T-helper 2 cell treated with Interferon-gamma antibody and Interleukin-4, amounts not matched to agents 5 μg/mL and 100 μg/mL, for 36 hours (primary cell): Measurements from ENCODE around the gene GALR3.

Experiments
- DNase-seq: peaks from one replicate; pipeline ENCODE4 v3.0.0; 2021; ENCODE audit warnings: low spot score
- H3K27ac Mint-ChIP-seq: one replicate; pipeline ENCODE4 v1.8.0; 2021; ENCODE audit warnings: mild to moderate bottlenecking, mixed read lengths
- H3K27me3 Mint-ChIP-seq: one replicate; pipeline ENCODE4 v1.8.0; 2021; ENCODE audit warnings: low read depth, mixed read lengths
- H3K36me3 Mint-ChIP-seq: one replicate; pipeline ENCODE4 v1.8.0; 2021; ENCODE audit warnings: low read depth, mixed read lengths
- H3K4me1 Mint-ChIP-seq: one replicate; pipeline ENCODE4 v1.8.0; 2021; ENCODE audit warnings: low read depth, mixed read lengths
- H3K4me3 Mint-ChIP-seq: one replicate; pipeline ENCODE4 v1.8.0; 2022; ENCODE audit warnings: mild to moderate bottlenecking, moderate library complexity, mixed read lengths
- H3K9me3 Mint-ChIP-seq: one replicate; pipeline ENCODE4 v1.8.0; 2021; ENCODE audit warnings: mixed read lengths

Gene GALR3

DNA sequence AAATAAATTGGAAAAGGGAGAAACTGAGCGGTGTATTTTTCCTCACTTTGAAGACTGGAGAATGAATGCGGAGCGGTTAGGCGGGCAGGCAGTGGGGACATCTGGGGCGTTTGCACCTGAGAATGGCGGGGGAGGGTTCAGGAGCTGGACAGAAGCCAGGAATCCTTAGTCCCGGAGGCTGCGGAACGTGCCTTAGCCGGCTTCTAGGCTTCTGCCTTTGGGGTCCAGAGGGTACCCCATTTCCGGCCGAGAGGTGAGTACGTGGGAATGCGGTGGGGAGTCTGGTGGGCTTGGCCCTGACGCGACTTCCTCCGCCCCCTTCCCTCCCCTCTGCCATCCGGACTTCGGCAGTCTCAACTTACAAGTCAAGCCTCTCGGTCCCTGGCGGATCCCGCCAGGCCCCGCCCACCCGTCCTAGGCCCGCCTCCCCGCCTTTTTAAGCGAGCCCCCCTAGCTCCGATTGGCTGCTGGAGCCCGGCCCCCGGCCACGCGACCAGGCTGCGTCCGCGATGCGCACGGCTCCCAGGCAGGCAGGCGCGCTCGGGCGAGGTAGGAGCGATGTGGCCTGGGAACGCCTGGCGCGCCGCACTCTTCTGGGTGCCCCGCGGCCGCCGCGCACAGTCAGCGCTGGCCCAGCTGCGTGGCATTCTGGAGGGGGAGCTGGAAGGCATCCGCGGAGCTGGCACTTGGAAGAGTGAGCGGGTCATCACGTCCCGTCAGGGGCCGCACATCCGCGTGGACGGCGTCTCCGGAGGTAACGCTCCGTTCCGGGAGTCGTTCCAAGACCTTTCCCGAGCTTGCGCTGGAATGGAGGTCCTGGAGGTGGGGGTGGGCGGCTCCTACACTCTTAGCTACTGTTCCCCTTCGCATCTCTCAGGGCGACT lies 15.5 kb upstream of the GALR3 start, which contains the start of gene GCAT:
Gene GCAT (plus strand): TSS at position 525 of the 884 bp plus-strand sequence. CDS start 34 bp downstream, at position 559.
- Mint-ChIP-seq H3K9me3 (no peaks in the 10 kb centered on the region), H3K36me3 (no peaks in the 10 kb centered on the region), H3K4me1 (peaks cover 30% of the 10 kb centered on the region), H3K4me3 (peak within 1 kb of the TSS; percentile 77), H3K27ac (peak within 1 kb of the TSS; percentile 10), H3K27me3 (peaks cover 30% of the 10 kb centered on the region)
- DNase-seq, result peak; percentile 90

- Mint-ChIP-seq H3K9me3 (no peaks in the 10 kb centered on the region), H3K36me3 (no peaks in the 10 kb centered on the region), H3K4me1 (peaks cover 24% of the 10 kb centered on the region), H3K4me3 (peak overlapping the region; percentile 77), H3K27me3 (peaks cover 24% of the 10 kb centered on the region), H3K27ac (no peak overlapping the region)
- DNase-seq, result no peak
Measured at GRCh38 chr22:37808294-37808657, 14.9 kb upstream of the GALR3 start.

DNA sequence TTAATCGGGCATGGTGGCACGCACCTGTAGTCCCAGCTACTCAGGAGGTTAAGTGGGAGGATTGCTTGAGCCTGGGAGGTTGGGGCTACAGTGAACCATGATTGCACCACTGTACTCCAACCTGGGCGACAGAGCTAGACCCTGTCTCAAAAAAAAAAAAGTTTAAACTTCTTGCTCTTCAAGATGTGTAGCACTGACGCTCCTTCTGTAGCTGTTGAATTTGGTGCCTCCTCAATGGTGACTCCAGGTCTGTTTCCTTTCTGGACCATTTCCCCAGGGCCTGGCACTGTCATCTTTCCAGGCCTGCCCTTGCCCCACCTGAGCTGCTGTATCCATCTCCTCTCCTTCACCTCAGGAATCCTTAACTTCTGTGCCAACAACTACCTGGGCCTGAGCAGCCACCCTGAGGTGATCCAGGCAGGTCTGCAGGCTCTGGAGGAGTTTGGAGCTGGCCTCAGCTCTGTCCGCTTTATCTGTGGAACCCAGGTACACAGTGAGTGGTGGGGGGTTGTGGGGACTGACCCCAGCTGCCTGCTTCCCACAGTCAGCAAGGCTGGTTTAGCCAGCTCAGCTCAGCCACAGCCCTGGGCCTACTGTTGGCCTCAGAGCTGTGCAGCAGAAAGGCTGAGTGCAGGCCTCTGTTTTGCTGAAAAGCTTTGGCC lies 13.4 kb upstream of the GALR3 start:
- H3K27ac Mint-ChIP-seq, result no peak overlapping the region
- peak overlapping the region; percentile 30 for H3K4me3 Mint-ChIP-seq
- H3K36me3 Mint-ChIP-seq, result peaks cover 2% of the 10 kb centered on the region
- no peaks in the 10 kb centered on the region for H3K9me3 Mint-ChIP-seq
- H3K27me3 Mint-ChIP-seq, result peaks cover 16% of the 10 kb centered on the region
- H3K4me1 Mint-ChIP-seq, result peaks cover 20% of the 10 kb centered on the region
- DNase-seq, result no peak

- Mint-ChIP-seq H3K9me3 (no peaks in the 10 kb centered on the region), H3K27me3 (peaks cover under 1% of the 10 kb centered on the region), H3K4me3 (no peak overlapping the region), H3K27ac (no peak overlapping the region), H3K4me1 (peaks cover 6% of the 10 kb centered on the region), H3K36me3 (peaks cover 2% of the 10 kb centered on the region)
- DNase-seq, result no peak
Measured at GRCh38 chr22:37811867-37812266, 11.3 kb upstream of the GALR3 start.

DNA sequence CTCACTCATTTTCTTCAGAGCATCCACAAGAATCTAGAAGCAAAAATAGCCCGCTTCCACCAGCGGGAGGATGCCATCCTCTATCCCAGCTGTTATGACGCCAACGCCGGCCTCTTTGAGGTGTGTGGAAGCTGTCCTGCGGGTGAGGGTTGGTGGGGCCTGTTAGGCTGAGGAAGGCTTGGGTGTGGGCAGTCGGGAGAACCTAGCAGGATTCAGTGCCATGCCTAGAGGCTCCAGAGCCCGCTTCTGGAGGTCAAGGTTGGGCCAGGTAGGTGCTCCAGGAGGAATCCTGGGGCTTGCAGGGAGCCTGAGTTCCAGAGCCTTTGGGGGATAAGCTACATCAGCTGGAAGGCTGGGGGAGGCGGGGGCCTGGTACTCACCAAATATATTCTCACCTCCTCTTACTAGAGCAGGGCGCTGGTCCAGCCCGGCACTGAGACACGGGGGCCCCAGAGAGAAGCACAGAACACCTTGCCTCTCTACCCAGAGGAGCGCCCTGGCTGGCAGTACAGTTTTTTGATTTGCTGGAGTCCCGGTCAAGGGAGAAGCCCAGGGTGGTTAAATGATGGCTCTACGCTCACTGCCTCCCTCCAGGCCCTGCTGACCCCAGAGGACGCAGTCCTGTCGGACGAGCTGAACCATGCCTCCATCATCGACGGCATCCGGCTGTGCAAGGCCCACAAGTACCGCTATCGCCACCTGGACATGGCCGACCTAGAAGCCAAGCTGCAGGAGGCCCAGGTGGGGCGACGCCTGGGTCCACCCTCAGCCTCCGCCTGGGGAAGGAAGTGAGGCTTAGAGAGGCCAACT lies 10.1 kb upstream of the GALR3 start:
- DNase-seq, result no peak
- Mint-ChIP-seq H3K9me3 (no peaks in the 10 kb centered on the region), H3K36me3 (peaks cover 5% of the 10 kb centered on the region), H3K27me3 (no peaks in the 10 kb centered on the region), H3K4me1 (peaks cover 7% of the 10 kb centered on the region), H3K4me3 (no peak overlapping the region), H3K27ac (no peak overlapping the region)

DNA sequence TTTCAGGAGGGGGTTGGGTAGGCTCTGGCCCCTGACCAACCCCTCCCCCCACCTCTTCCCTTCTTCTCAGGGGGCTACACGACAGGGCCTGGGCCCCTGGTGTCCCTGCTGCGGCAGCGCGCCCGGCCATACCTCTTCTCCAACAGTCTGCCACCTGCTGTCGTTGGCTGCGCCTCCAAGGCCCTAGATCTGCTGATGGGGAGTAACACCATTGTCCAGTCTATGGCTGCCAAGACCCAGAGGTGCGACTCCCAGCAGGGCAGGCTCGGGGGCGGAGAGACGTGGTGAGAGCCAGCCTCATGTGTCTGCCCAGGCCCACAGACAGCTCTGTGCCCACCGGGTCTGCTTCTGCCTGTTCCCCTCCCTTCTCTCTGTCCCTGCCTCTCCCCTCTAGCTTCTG lies 7.6 kb upstream of the GALR3 start:
- Mint-ChIP-seq H3K36me3 (peaks cover 5% of the 10 kb centered on the region), H3K4me1 (peaks cover 7% of the 10 kb centered on the region), H3K9me3 (no peaks in the 10 kb centered on the region), H3K4me3 (no peak overlapping the region), H3K27me3 (peaks cover 17% of the 10 kb centered on the region), H3K27ac (no peak overlapping the region)
- no peak for DNase-seq

GRCh38 chr22:37816543-37817180 lies 6.5 kb upstream of the GALR3 start:
- no peaks in the 10 kb centered on the region for H3K9me3 Mint-ChIP-seq
- no peak for DNase-seq
- peaks cover 7% of the 10 kb centered on the region for H3K4me1 Mint-ChIP-seq
- peaks cover 5% of the 10 kb centered on the region for H3K36me3 Mint-ChIP-seq
- no peak overlapping the region for H3K27ac Mint-ChIP-seq
- no peak overlapping the region for H3K4me3 Mint-ChIP-seq
- H3K27me3 Mint-ChIP-seq, result peaks cover 18% of the 10 kb centered on the region

DNA sequence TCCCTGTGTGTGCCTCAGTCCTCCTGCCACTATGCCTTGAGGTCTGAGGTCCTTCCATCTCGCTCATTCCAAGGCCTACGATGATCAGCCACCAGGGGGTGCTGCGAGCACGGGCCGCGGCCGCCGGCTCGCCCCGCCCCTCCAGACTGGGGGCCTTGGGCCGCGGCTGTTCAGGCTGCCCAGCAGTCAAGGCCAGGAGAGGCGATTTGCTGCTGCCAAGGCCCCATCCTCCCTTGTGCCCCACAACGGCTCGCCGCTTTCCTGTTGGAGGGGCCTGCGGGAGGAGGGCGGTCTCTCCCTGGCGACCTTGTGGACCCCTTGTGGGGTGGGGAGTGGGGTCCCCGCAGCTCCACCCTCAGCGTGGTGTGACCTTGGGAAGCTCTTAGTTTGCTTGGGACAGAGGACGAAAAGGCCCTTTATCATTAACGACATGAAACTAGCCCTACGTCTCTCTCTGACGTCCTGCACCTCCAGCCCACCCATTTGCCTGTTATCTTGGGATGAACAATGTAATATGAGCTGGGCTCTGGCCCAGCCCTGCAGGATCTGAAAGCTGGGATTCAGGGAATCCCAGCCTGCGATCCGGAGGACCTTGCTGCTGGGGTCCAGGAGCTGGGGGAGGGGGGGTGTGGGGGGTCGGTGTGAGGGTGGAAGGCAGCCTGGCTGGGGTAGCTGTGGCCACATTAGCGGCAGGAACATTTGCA lies 5.3 kb upstream of the GALR3 start:
- Mint-ChIP-seq H3K4me3 (peak overlapping the region; percentile 34), H3K27ac (no peak overlapping the region), H3K36me3 (peaks cover 5% of the 10 kb centered on the region), H3K4me1 (peaks cover 7% of the 10 kb centered on the region), H3K27me3 (peaks cover 27% of the 10 kb centered on the region), H3K9me3 (no peaks in the 10 kb centered on the region)
- peak; percentile 80 for DNase-seq

DNA sequence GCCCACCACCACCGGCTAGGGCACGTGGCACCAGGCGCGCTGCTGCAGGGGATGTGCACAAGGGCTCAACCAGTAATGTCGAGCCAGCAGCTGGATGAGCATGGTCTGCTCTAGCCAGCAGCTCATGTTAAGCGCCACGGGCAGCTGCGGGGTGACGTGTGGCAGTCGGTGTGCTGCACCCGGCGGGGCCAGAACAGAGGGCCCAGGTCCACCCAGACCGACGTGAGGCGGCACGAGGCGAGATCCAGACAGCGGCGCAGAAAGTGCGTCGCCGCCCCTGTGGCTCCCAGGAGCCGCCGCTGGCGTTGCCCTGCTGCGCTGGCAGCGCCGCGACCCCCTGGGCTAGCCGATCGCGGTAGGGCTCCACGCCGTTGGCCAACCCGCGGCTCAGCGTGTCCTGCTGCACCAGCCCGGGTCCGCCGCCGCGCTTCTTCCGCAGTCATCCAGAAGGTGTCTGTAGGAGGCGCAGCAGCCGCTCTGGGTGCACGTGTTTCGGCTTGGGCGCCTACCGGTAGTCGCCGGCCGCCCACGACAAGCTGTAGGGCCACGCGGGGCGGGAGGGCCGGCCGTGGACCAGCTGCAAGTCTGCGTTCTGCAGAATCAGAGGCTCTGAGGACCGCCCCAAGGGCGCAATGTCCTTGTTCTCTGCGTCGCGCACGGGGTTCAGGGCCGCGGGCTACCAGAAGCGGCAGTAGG lies 4.6 kb upstream of the GALR3 start:
- H3K36me3 Mint-ChIP-seq, result peaks cover 5% of the 10 kb centered on the region
- peaks cover 7% of the 10 kb centered on the region for H3K4me1 Mint-ChIP-seq
- peak; percentile 73 for DNase-seq
- H3K9me3 Mint-ChIP-seq, result no peaks in the 10 kb centered on the region
- H3K27me3 Mint-ChIP-seq, result peaks cover 33% of the 10 kb centered on the region
- no peak overlapping the region for H3K27ac Mint-ChIP-seq
- H3K4me3 Mint-ChIP-seq, result peak overlapping the region; percentile 50

- Mint-ChIP-seq H3K4me3 (peak overlapping the region; percentile 50), H3K9me3 (no peaks in the 10 kb centered on the region), H3K27me3 (peaks cover 33% of the 10 kb centered on the region), H3K4me1 (peaks cover 7% of the 10 kb centered on the region), H3K27ac (no peak overlapping the region), H3K36me3 (peaks cover 5% of the 10 kb centered on the region)
- no peak for DNase-seq
Measured at GRCh38 chr22:37819105-37819433, 4.1 kb upstream of the GALR3 start.

GRCh38 chr22:37820350-37820749 lies 2.8 kb upstream of the GALR3 start:
- H3K4me3 Mint-ChIP-seq, result no peak overlapping the region
- H3K9me3 Mint-ChIP-seq, result no peaks in the 10 kb centered on the region
- H3K4me1 Mint-ChIP-seq, result peaks cover 10% of the 10 kb centered on the region
- H3K27me3 Mint-ChIP-seq, result peaks cover 36% of the 10 kb centered on the region
- H3K27ac Mint-ChIP-seq, result peak overlapping the region; percentile 26
- DNase-seq, result no peak
- peaks cover 2% of the 10 kb centered on the region for H3K36me3 Mint-ChIP-seq

DNA sequence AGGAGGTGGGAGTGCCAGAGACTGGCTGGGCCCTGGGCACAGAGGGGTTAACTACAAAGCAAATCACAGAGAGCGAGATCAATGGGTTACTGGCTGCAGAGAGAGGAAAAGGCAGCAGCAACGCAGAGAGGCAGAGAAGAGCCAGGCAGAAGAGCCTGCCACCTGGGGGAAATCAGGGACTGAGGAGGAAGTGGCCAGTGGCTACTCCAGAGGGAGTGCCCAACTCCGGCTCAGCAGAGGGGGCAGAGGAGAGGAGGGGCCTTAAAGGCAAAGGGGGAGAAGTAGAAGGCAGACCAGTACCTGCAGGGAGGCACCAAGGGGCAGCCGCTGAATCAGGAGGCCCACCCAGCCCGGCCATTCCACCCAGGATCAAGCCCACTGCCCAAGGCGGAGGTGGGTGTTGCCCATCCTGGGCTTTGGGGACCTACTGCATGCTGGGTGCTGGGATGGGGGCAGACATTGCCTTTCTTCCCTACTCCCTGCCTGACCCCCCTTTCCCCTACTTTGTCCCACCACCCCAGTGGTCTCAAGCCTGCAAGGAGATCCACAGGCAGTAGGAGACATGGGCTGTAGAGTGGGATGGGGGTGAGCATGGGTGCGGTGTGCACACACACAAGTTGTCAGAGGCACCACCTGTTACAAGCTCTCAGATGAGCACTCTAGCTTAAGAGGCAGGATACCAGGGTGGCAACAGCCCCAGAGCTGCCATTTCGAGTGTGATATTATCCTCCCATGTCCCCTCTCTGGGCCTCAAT lies 926 bp upstream of the GALR3 start:
- H3K36me3 Mint-ChIP-seq, result peaks cover 2% of the 10 kb centered on the region
- H3K4me3 Mint-ChIP-seq, result no peak overlapping the region
- no peak overlapping the region for H3K27ac Mint-ChIP-seq
- H3K9me3 Mint-ChIP-seq, result no peaks in the 10 kb centered on the region
- H3K27me3 Mint-ChIP-seq, result peaks cover 39% of the 10 kb centered on the region
- H3K4me1 Mint-ChIP-seq, result peaks cover 12% of the 10 kb centered on the region
- DNase-seq, result no peak
